Suprapubic skin (tissue), 4 donors: ENCODE data around the gene SLC8A1. TPM values are rescaled to one million over a fixed set of nuclear protein-coding genes. Genes with fewer than 3 reads are reported as not detected.

Source experiments
- DNase-seq, 2 donors: peaks; one replicate each; pipeline ENCODE4 v3.0.0-alpha.2; 2019; ENCODE audit warnings: low spot score in 2 of 2
- H3K27ac ChIP-seq: fragments of 200-600 bp; sonication (generic); one replicate; pipeline ENCODE4 v1.5.1; 2019
- H3K27me3 ChIP-seq: fragments of 200-600 bp; sonication (generic); one replicate; pipeline ENCODE4 v1.5.1; 2019
- H3K36me3 ChIP-seq: fragments of 200-600 bp; sonication (generic); one replicate; pipeline ENCODE4 v1.5.1; 2019
- H3K4me1 ChIP-seq: fragments of 200-600 bp; sonication (generic); one replicate; pipeline ENCODE4 v1.5.1; 2019
- H3K4me3 ChIP-seq: fragments of 200-600 bp; sonication (generic); one replicate; pipeline ENCODE4 v1.5.1; 2019; ENCODE audit warnings: mild to moderate bottlenecking
- H3K9me3 ChIP-seq: fragments of 200-600 bp; sonication (generic); one replicate; pipeline ENCODE4 v1.5.1; 2019
- EP300 ChIP-seq: sonication (generic); formaldehyde crosslinking; IDR thresholded peaks from one replicate; pipeline ENCODE4 v1.6.1; 2017; ENCODE audit warnings: antibody characterized with exemption
- POLR2A ChIP-seq, 2 donors: fragments of 450-650 bp; IDR thresholded peaks; one replicate each; pipeline ENCODE4 v1.6.1; 2017; ENCODE audit warnings: antibody characterized with exemption in 2 of 2, mild to moderate bottlenecking in 2 of 2, moderate library complexity in 2 of 2
- POLR2AphosphoS5 ChIP-seq, 3 donors: sonication (generic); formaldehyde crosslinking; IDR thresholded peaks; one replicate each; pipeline ENCODE4 v1.6.1; 2017; ENCODE audit warnings: antibody characterized with exemption in 3 of 3
- WGBS: methylation state at CpG from one replicate; pipeline ENCODE4 v1.1.5; 2018; 5-methylcytosine and 5-hydroxymethylcytosine counted together
- total RNA-seq, 4 donors: library from RNA; depleted of rRNA; stranded (reverse); fragments of >200 nt; gene quantifications; one replicate each; pipeline ENCODE4 v1.1.0, GENCODE V29; 2016
- TF ChIP-seq, protein P1 (sequence below), 2 donors: fragments of 200-600 bp in 1 of 2; fragments of 450-650 bp in 1 of 2; sonication (generic) in 1 of 2; IDR thresholded peaks; one replicate each; pipeline ENCODE4 v1.5.1; 2016 to 2019; ENCODE audit warnings: antibody characterized with exemption in 2 of 2, mild to moderate bottlenecking in 1 of 2, moderate library complexity in 1 of 2

SLC8A1 gene
- total RNA-seq, 4 donors from 2014 or later: 2.4 to 14.4 (median 9.9) TPM

DNA sequence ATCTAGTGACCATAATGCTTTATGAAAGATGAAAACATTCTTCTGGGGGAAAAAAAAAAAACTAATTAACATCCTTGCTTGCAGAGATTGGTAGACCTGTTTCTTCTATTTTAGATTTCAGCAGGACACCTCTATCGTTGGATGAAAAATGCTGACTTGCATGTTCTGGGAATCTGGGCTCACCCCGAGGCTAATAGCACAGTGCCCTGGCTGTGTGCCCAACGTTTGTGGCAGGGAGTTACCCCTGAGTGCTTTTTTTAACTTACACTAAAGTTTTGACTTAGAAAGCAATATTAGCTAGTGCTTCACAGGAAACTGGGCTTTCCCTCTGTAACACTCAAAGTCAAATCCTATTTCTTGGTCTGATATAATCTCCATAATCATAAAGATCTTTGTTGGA is 233.2 kb downstream of the SLC8A1 start:
- H3K27me3 ChIP-seq: no peaks in the 10 kb centered on the region
- H3K27ac ChIP-seq: no peak overlapping the region
- peaks cover 8% of the 10 kb centered on the region for H3K4me1 ChIP-seq
- no peaks in the 10 kb centered on the region for H3K36me3 ChIP-seq
- TF ChIP-seq POLR2A (IDR thresholded peaks at IDR 0.05) (no peak), EP300 (no peak), POLR2AphosphoS5 (IDR thresholded peaks at IDR 0.05) (no peak)
- TF ChIP-seq, protein P1, sequence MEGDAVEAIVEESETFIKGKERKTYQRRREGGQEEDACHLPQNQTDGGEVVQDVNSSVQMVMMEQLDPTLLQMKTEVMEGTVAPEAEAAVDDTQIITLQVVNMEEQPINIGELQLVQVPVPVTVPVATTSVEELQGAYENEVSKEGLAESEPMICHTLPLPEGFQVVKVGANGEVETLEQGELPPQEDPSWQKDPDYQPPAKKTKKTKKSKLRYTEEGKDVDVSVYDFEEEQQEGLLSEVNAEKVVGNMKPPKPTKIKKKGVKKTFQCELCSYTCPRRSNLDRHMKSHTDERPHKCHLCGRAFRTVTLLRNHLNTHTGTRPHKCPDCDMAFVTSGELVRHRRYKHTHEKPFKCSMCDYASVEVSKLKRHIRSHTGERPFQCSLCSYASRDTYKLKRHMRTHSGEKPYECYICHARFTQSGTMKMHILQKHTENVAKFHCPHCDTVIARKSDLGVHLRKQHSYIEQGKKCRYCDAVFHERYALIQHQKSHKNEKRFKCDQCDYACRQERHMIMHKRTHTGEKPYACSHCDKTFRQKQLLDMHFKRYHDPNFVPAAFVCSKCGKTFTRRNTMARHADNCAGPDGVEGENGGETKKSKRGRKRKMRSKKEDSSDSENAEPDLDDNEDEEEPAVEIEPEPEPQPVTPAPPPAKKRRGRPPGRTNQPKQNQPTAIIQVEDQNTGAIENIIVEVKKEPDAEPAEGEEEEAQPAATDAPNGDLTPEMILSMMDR (IDR thresholded peaks at IDR 0.05): no peak
- WGBS: under 1% methylated on average over 3 of the region's 3 CpGs
- no peak for DNase-seq
- H3K9me3 ChIP-seq: no peaks in the 10 kb centered on the region
- no peak overlapping the region for H3K4me3 ChIP-seq

DNA sequence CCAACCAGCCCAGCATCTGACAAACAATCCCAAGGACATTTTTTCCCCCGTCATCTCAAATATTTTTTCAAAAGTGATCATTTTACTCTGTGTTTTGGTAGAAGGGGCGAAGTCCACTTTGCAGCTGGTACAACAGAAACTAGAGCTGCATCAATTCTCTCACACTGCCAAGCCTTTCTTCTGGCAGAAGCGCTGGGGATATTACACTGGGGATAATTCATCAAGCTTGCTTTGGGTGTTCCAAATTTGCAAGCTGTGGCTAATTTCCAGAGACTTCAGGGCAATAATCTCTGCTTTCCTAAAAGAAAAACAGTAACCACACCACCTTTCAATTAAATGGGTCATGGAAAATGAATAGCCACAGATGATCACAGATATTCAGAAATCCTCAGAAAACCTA is 238.3 kb downstream of the SLC8A1 start:
- H3K27ac ChIP-seq: no peak overlapping the region
- H3K4me3 ChIP-seq: no peak overlapping the region
- no peak for DNase-seq
- H3K36me3 ChIP-seq: no peaks in the 10 kb centered on the region
- TF ChIP-seq EP300 (no peak), POLR2A (IDR thresholded peaks at IDR 0.05) (no peak), POLR2AphosphoS5 (IDR thresholded peaks at IDR 0.05) (no peak)
- TF ChIP-seq, protein P1 (IDR thresholded peaks at IDR 0.05): no peak
- H3K9me3 ChIP-seq: no peaks in the 10 kb centered on the region
- 53% methylated on average over 3 of the region's 3 CpGs for WGBS
- H3K27me3 ChIP-seq: no peaks in the 10 kb centered on the region
- H3K4me1 ChIP-seq: peaks cover under 1% of the 10 kb centered on the region

DNA sequence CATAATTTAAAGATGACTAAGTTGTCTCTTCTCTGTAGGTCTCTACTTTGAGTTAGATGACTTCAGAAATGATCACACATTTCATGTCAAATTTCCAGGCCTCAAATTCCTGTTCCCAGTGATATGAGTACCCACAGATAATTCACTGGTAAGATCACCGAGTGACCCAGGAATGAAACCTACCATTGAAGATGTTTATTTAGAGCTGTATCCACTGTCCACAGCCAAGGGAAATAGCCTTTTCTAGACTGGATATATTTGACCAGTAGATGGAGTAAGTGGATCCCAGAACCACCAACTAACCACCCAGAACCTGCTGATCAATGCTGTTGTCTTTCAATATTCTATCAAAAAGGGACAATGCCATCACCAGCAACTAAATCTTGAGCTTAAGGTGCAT is 238.8 kb downstream of the SLC8A1 start:
- TF ChIP-seq POLR2A (IDR thresholded peaks at IDR 0.05): no peak
- TF ChIP-seq, protein P1 (IDR thresholded peaks at IDR 0.05): no peak
- WGBS: 75% methylated on average over 1 of the region's 1 CpG
- no peaks in the 10 kb centered on the region for H3K36me3 ChIP-seq

DNA sequence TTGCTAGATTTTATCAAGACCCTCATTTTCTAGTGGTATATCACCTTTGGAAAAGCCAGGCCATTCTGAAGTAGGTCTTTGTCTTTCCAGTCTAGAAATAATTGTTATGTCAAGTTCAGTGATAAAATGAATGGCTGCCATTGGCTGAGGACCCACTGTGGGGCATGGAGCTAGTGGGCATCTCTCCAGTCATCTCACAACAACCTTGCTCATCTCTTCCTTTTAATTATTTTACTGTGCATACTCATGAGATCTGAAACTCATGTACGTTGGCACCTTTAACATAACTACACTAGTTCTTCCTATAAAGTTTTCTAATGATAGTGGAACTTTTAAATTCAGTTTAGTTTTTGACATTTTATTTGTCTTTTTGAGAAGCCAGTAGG is 240.9 kb downstream of the SLC8A1 start:
- DNase-seq: no peak
- no peaks in the 10 kb centered on the region for H3K27me3 ChIP-seq
- H3K4me3 ChIP-seq: no peak overlapping the region
- 95% methylated on average over 1 of the region's 1 CpG for WGBS
- H3K27ac ChIP-seq: no peak overlapping the region
- no peaks in the 10 kb centered on the region for H3K4me1 ChIP-seq
- H3K9me3 ChIP-seq: no peaks in the 10 kb centered on the region
- TF ChIP-seq, protein P1 (IDR thresholded peaks at IDR 0.05): no peak
- TF ChIP-seq POLR2A (IDR thresholded peaks at IDR 0.05) (no peak), EP300 (no peak), POLR2AphosphoS5 (IDR thresholded peaks at IDR 0.05) (no peak)
- H3K36me3 ChIP-seq: no peaks in the 10 kb centered on the region

More for the DNA sequence above, 238.8 kb downstream of the SLC8A1 start:
- Histone ChIP-seq H3K27ac (no peak overlapping the region), H3K27me3 (no peaks in the 10 kb centered on the region), H3K4me1 (no peaks in the 10 kb centered on the region), H3K4me3 (no peak overlapping the region), H3K9me3 (no peaks in the 10 kb centered on the region)
- DNase-seq: no peak

DNA sequence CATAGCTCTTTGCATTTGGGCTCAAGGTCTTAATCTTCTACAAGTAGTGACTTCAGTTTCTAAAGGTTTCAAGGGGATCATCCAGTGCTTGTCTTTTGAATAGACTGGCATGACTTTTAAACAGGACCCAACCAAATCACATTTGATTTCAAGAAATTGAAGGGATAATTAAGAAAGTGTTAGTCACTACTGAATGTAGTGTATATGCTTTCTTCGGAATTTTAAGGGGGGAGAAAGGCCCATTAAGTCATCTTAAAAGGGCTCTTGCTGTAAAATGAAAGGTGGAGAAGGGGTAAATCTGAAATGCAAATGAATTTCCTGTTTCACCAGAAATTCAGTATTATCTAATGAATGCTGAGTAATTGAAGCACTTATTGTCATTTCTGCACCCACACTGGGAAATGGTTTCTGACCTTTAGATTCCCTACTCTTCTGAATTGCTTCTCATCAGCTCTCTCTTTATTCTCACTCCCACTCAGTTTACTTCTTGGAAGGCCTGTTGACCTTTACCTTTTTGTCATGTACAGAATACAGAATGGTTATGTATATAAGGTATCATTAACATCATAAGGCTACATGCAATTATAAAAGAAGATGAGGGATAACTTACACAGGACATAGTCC is 241.4 kb downstream of the SLC8A1 start:
- WGBS: 79% methylated on average over 1 of the region's 1 CpG
- no peak overlapping the region for H3K27ac ChIP-seq
- DNase-seq: no peak
- no peak overlapping the region for H3K4me3 ChIP-seq
- no peaks in the 10 kb centered on the region for H3K9me3 ChIP-seq
- H3K27me3 ChIP-seq: no peaks in the 10 kb centered on the region
- H3K4me1 ChIP-seq: no peaks in the 10 kb centered on the region
- TF ChIP-seq POLR2A (IDR thresholded peaks at IDR 0.05) (no peak), POLR2AphosphoS5 (IDR thresholded peaks at IDR 0.05) (no peak), EP300 (no peak)
- TF ChIP-seq, protein P1 (IDR thresholded peaks at IDR 0.05): no peak
- no peaks in the 10 kb centered on the region for H3K36me3 ChIP-seq
